MCF 10A (cell line): Measurements from ENCODE around the gene ACACA. TPM values are rescaled to one million over a fixed set of nuclear protein-coding genes. Genes with fewer than 3 reads are reported as not detected.
"Not testable (repeated sequence)": the region's sequence is repeated elsewhere in the genome, so short reads cannot be mapped to it uniquely, and the experiment has no call there.

Experiments
- BruUV-seq: library from RNA; stranded (reverse); fragments of 400-500 nt; replicated peaks from 2 replicates; lab custom pipeline; 2021; lab: Mats Ljungman, UMichigan
- CTCF ChIA-PET: fragments of 300-600 bp; sonication (Branson Sonifier 250); formaldehyde crosslinking; extraction: SDS; loops from one replicate; lab custom pipeline; 2021; ENCODE audit warnings: antibody characterized with exemption, inconsistent platforms; lab: Yijun Ruan, JAX
- POLR2A ChIA-PET: fragments of 300-600, 350-650 bp; sonication (Branson Sonifier 250); formaldehyde crosslinking; extraction: SDS; loops from one replicate; lab custom pipeline; 2020; ENCODE audit warnings: antibody characterized with exemption, inconsistent platforms; lab: Yijun Ruan, JAX
- DNase-seq: peaks from one replicate; pipeline ENCODE4 v3.0.0-alpha.2; 2018; ENCODE audit not compliant: unreplicated experiment
- H3K27ac Mint-ChIP-seq: one replicate; pipeline ENCODE4 v1.8.0; 2022; ENCODE audit warnings: mild to moderate bottlenecking, low read depth, mixed read lengths; ENCODE audit not compliant: unreplicated experiment
- H3K27me3 Mint-ChIP-seq: one replicate; pipeline ENCODE4 v1.8.0; 2022; ENCODE audit warnings: mixed read lengths; ENCODE audit not compliant: insufficient read depth, unreplicated experiment
- H3K36me3 Mint-ChIP-seq: one replicate; pipeline ENCODE4 v1.8.0; 2022; ENCODE audit warnings: mild to moderate bottlenecking, moderate library complexity, mixed read lengths; ENCODE audit not compliant: insufficient read depth, unreplicated experiment
- H3K4me1 Mint-ChIP-seq: one replicate; pipeline ENCODE4 v1.8.0; 2022; ENCODE audit warnings: mixed read lengths; ENCODE audit not compliant: insufficient read depth, unreplicated experiment
- H3K4me3 Mint-ChIP-seq: one replicate; pipeline ENCODE4 v1.8.0; 2022; ENCODE audit warnings: mild to moderate bottlenecking, moderate library complexity, mixed read lengths; ENCODE audit not compliant: unreplicated experiment
- H3K9me3 Mint-ChIP-seq: one replicate; pipeline ENCODE4 v1.8.0; 2022; ENCODE audit warnings: mixed read lengths; ENCODE audit not compliant: unreplicated experiment
- CTCF ChIP-seq: fragments of 200-600 bp; IDR thresholded peaks from one replicate; pipeline ENCODE4 v1.8.0; 2022; ENCODE audit warnings: antibody characterized with exemption, mild to moderate bottlenecking; ENCODE audit not compliant: unreplicated experiment
- intact Hi-C: fragments of 100-400 bp; cut with micrococcal nuclease; formaldehyde crosslinking; loops from 2 replicates; pipeline ENCODE4 v1.14.1; 2022
- total RNA-seq: library from RNA; stranded (reverse); gene quantifications from 2 replicates; pipeline ENCODE4 v1.2.3, GENCODE V29; 2022

Gene ACACA
- total RNA-seq, 1 experiment from 2014 or later = 100 TPM

- Mint-ChIP-seq H3K9me3 (no peaks in the 10 kb centered on the region), H3K4me3 (peak overlapping the region; percentile 94), H3K27ac (peak overlapping the region; percentile 64), H3K36me3 (peaks cover 9% of the 10 kb centered on the region), H3K27me3 (no peaks in the 10 kb centered on the region), H3K4me1 (peaks cover 31% of the 10 kb centered on the region)
- intact Hi-C loops = loop anchor here (2.0 kb wide), 2 partner anchors 15 to 81 kb away; no protein-coding TSS in a partner anchor
- BruUV-seq = no TSS peak
- CTCF ChIA-PET = interaction anchor here (1.3 to 1.4 kb wide), 2 partner anchors 11 to 16 kb away, joined by 3 to 4 read pairs; no protein-coding TSS in a partner anchor
- DNase-seq = peak; percentile 70
- no peak for TF ChIP-seq CTCF
- POLR2A ChIA-PET = interaction anchor here (0.6 to 6.0 kb wide), 16 partner anchors 10 to 1467 kb away, joined by 3 to 27 read pairs (median 4); partner anchors contain the start of gene CWC25
These were observed 48.4 kb downstream of the ACACA start for GRCh38 chr17:37358098-37358829.

GRCh38 chr17:37356796-37357569 is 49.7 kb downstream of the ACACA start:
- Mint-ChIP-seq H3K4me3 (peak overlapping the region; percentile 94), H3K4me1 (peaks cover 27% of the 10 kb centered on the region), H3K27ac (peak overlapping the region; percentile 64), H3K36me3 (peaks cover 21% of the 10 kb centered on the region)
- BruUV-seq, H3K9me3 Mint-ChIP-seq, intact Hi-C loops, H3K27me3 Mint-ChIP-seq: not testable (repeated sequence)
- DNase-seq = peak; percentile 21
- ChIA-PET POLR2A (interaction anchor here (0.7 to 6.0 kb wide), 10 partner anchors 13 to 135 kb away, joined by 3 to 27 read pairs (median 3); no protein-coding TSS in a partner anchor), CTCF (interaction anchor here (0.6 kb wide), 2 partner anchors 118 to 177 kb away, joined by 3 to 5 read pairs; no protein-coding TSS in a partner anchor)

GRCh38 chr17:37346863-37347402 is 59.7 kb downstream of the ACACA start:
- H3K4me1 Mint-ChIP-seq, H3K4me3 Mint-ChIP-seq, DNase-seq, H3K27ac Mint-ChIP-seq, intact Hi-C loops, BruUV-seq, POLR2A ChIA-PET, H3K27me3 Mint-ChIP-seq, H3K9me3 Mint-ChIP-seq: not testable (repeated sequence)
- H3K36me3 Mint-ChIP-seq = peaks cover 51% of the 10 kb centered on the region
- CTCF ChIA-PET = interaction anchor here (0.9 kb wide), 1 partner anchor 12 kb away, joined by 4 read pairs; no protein-coding TSS in a partner anchor

- peaks cover 6% of the 10 kb centered on the region for H3K4me1 Mint-ChIP-seq
- no peak for DNase-seq
- BruUV-seq = no TSS peak
- no peak overlapping the region for H3K4me3 Mint-ChIP-seq
- peaks cover 6% of the 10 kb centered on the region for H3K9me3 Mint-ChIP-seq
- TF ChIP-seq CTCF = no peak
- peaks cover 43% of the 10 kb centered on the region for H3K36me3 Mint-ChIP-seq
- H3K27me3 Mint-ChIP-seq = no peaks in the 10 kb centered on the region
- ChIA-PET CTCF (interaction anchor here (1.1 kb wide), 1 partner anchor 54 kb away, joined by 3 read pairs; no protein-coding TSS in a partner anchor), POLR2A (interaction anchor here (1.0 to 1.3 kb wide), 3 partner anchors 8 to 17 kb away, joined by 3 read pairs; no protein-coding TSS in a partner anchor)
- intact Hi-C loops = no loop called here
- no peak overlapping the region for H3K27ac Mint-ChIP-seq
These were observed 62.1 kb downstream of the ACACA start for GRCh38 chr17:37344519-37344918.
